HEK293 (cell line): ENCODE results near the gene DHX57.

Experiments used
- CTCF ChIA-PET: fragments of 350-600 bp; formaldehyde crosslinking; extraction: SDS; loops from one replicate; lab custom pipeline; 2021; ENCODE audit warnings: antibody characterized with exemption; lab: Yijun Ruan, JAX
- POLR2A ChIA-PET: fragments of 300-600 bp; formaldehyde crosslinking; extraction: SDS; loops from one replicate; lab custom pipeline; 2020; ENCODE audit warnings: antibody characterized with exemption, inconsistent platforms; lab: Yijun Ruan, JAX
- H3K27ac ChIP-seq: fragments of 200-500 bp; sonication (Bioruptor generic); 2 replicates; pipeline ENCODE4 v1.5.1; 2014; ENCODE audit warnings: low read depth, low read length, control low read depth, inconsistent platforms; ENCODE audit errors: extremely low read depth
- H3K36me3 ChIP-seq, 2 experiments: fragments of 200-500 bp in 1 of 2; sonication (Bioruptor generic) in 1 of 2; 1 replicate in 1 of 2; 2 replicates in 1 of 2; pipeline ENCODE4 v1.5.1; 2014 to 2017; ENCODE audit warnings: inconsistent platforms in 2 of 2, low read length in 2 of 2; ENCODE audit not compliant: control insufficient read depth in 2 of 2, insufficient read depth in 1 of 2
- H3K4me1 ChIP-seq: fragments of 200-500 bp; sonication (Bioruptor generic); 2 replicates; pipeline ENCODE4 v1.5.1; 2014; ENCODE audit warnings: mild to moderate bottlenecking, low read length, inconsistent platforms; ENCODE audit not compliant: control insufficient read depth, insufficient read depth
- H3K4me3 ChIP-seq: 2 replicates; pipeline ENCODE4 v1.5.1; 2011; ENCODE audit warnings: low read depth, mild to moderate bottlenecking, control low read depth, low read length, moderate library complexity
- H3K9me3 ChIP-seq: fragments of 200-500 bp; sonication (Bioruptor generic); 2 replicates; pipeline ENCODE4 v1.5.1; 2014; ENCODE audit warnings: low read depth, low read length, inconsistent platforms; ENCODE audit not compliant: control insufficient read depth, insufficient read depth
- BCL11A ChIP-seq: fragments of 450-650 bp; formaldehyde crosslinking; IDR thresholded peaks from 2 replicates; pipeline ENCODE4 v1.5.1; 2016; ENCODE audit warnings: low read depth, missing biosample characterization, missing genetic modification characterization
- GLIS2 ChIP-seq: fragments of 450-650 bp; formaldehyde crosslinking; IDR thresholded peaks from 2 replicates; pipeline ENCODE4 v1.5.1; 2016; ENCODE audit warnings: missing biosample characterization, missing genetic modification characterization
- HOXA7 ChIP-seq: sonication (generic); formaldehyde crosslinking; IDR thresholded peaks from 2 replicates; pipeline ENCODE4 v1.8.1; 2022; ENCODE audit warnings: missing genetic modification reagents, borderline replicate concordance
- KLF1 ChIP-seq: fragments of 450-650 bp; formaldehyde crosslinking; IDR thresholded peaks from 2 replicates; pipeline ENCODE4 v1.5.1; 2016; ENCODE audit warnings: missing biosample characterization, missing genetic modification characterization
- TSHZ1 ChIP-seq: fragments of 450-650 bp; formaldehyde crosslinking; IDR thresholded peaks from 2 replicates; pipeline ENCODE4 v1.5.1; 2016; ENCODE audit warnings: missing biosample characterization, missing genetic modification characterization, borderline replicate concordance
- ZNF10 ChIP-seq: fragments of 450-650 bp; formaldehyde crosslinking; IDR thresholded peaks from 2 replicates; pipeline ENCODE4 v1.5.1; 2017; ENCODE audit warnings: missing biosample characterization, missing genetic modification characterization
- ZNF148 ChIP-seq: fragments of 450-650 bp; formaldehyde crosslinking; IDR thresholded peaks from 2 replicates; pipeline ENCODE4 v1.5.0; 2017; ENCODE audit warnings: missing biosample characterization, missing genetic modification characterization, borderline replicate concordance
- ZNF184 ChIP-seq: fragments of 450-650 bp; IDR thresholded peaks from 2 replicates; pipeline ENCODE4 v1.5.1; 2018; ENCODE audit warnings: missing biosample characterization, mild to moderate bottlenecking, missing genetic modification characterization
- ZNF202 ChIP-seq: fragments of 450-650 bp; formaldehyde crosslinking; IDR thresholded peaks from 2 replicates; pipeline ENCODE4 v1.5.1; 2016; ENCODE audit warnings: missing biosample characterization, missing genetic modification characterization, borderline replicate concordance
- ZNF37A ChIP-seq: fragments of 450-650 bp; IDR thresholded peaks from 2 replicates; pipeline ENCODE4 v1.5.1; 2018; ENCODE audit warnings: missing biosample characterization, missing genetic modification characterization
- ZNF394 ChIP-seq: fragments of 450-650 bp; formaldehyde crosslinking; IDR thresholded peaks from 2 replicates; pipeline ENCODE4 v1.5.1; 2016; ENCODE audit warnings: missing biosample characterization, missing genetic modification characterization, mild to moderate bottlenecking, moderate library complexity, borderline replicate concordance
- ZNF514 ChIP-seq: fragments of 450-650 bp; formaldehyde crosslinking; IDR thresholded peaks from 2 replicates; pipeline ENCODE4 v1.5.1; 2016; ENCODE audit warnings: missing biosample characterization, missing genetic modification characterization
- ZNF558 ChIP-seq: fragments of 450-650 bp; formaldehyde crosslinking; IDR thresholded peaks from 2 replicates; pipeline ENCODE4 v1.5.1; 2016; ENCODE audit warnings: missing biosample characterization, missing genetic modification characterization
- ZNF571 ChIP-seq: fragments of 450-650 bp; formaldehyde crosslinking; IDR thresholded peaks from 2 replicates; pipeline ENCODE4 v1.5.0; 2017; ENCODE audit warnings: missing biosample characterization, missing genetic modification characterization
- ZNF626 ChIP-seq: fragments of 450-650 bp; sonication (Bioruptor Pico); formaldehyde crosslinking; IDR thresholded peaks from 2 replicates; pipeline ENCODE4 v1.5.1; 2018; ENCODE audit warnings: missing biosample characterization, missing genetic modification characterization, inconsistent platforms
- ZNF629 ChIP-seq: fragments of 450-650 bp; formaldehyde crosslinking; IDR thresholded peaks from 2 replicates; pipeline ENCODE4 v1.5.1; 2017; ENCODE audit warnings: missing biosample characterization, missing genetic modification characterization
- ZNF677 ChIP-seq: fragments of 450-650 bp; IDR thresholded peaks from 2 replicates; pipeline ENCODE4 v1.5.0; 2018; ENCODE audit warnings: missing biosample characterization, mild to moderate bottlenecking, missing genetic modification characterization, moderate library complexity
- ZXDB ChIP-seq: fragments of 450-650 bp; formaldehyde crosslinking; IDR thresholded peaks from 2 replicates; pipeline ENCODE4 v1.5.1; 2016; ENCODE audit warnings: missing biosample characterization, missing genetic modification characterization
- TF ChIP-seq, protein P1 (sequence below): fragments of 450-650 bp; formaldehyde crosslinking; IDR thresholded peaks from 2 replicates; pipeline ENCODE4 v1.5.1; 2016; ENCODE audit warnings: missing biosample characterization, missing genetic modification characterization
- TF ChIP-seq, protein P2 (sequence below): fragments of 450-650 bp; formaldehyde crosslinking; IDR thresholded peaks from 2 replicates; pipeline ENCODE4 v1.5.1; 2016; ENCODE audit warnings: missing biosample characterization, missing genetic modification characterization
- TF ChIP-seq, protein P3 (sequence below): fragments of 450-650 bp; formaldehyde crosslinking; IDR thresholded peaks from 2 replicates; pipeline ENCODE4 v1.5.1; 2016; ENCODE audit warnings: missing biosample characterization, missing genetic modification characterization, low read depth

The DHX57 gene

DNA sequence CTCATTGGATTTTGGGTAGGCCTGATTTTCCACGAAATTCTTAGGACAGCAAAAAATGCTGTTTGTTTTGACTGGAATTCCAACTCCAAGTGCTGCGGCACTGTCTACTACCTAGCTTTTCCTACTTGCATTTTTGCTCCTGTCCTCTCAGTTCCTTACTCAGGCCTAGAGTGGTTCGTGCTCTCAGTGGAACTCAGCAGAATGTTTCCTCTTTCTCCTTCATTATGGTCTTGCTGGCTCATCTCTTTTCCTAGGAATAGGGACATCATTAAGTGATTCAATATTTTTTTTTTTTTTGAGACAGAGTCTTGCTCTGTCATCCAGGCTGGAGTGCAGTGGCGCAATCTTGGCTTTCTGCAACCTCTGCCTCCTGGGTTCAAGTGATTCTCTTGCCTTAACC, 59.8 kb downstream of the DHX57 start:
- Histone ChIP-seq H3K9me3 (no peaks in the 10 kb centered on the region), H3K27ac (no peak overlapping the region), H3K4me1 (no peaks in the 10 kb centered on the region), H3K36me3 (peaks cover 46 to 71% of the 10 kb centered on the region in 2 experiments), H3K4me3 (no peak overlapping the region)
- TF ChIP-seq ZNF514 (tag by site-specific recombination) (no peak), ZNF394 (tag by site-specific recombination) (no peak), ZNF37A (tag by site-specific recombination) (no peak), ZNF202 (tag by site-specific recombination) (no peak), ZNF677 (no peak), BCL11A (tag by site-specific recombination) (no peak), KLF1 (tag by site-specific recombination) (no peak), ZNF629 (tag by site-specific recombination) (no peak), ZNF571 (tag by site-specific recombination) (no peak), ZNF626 (tag by site-specific recombination) (no peak), ZNF148 (no peak)
- TF ChIP-seq, protein P1, sequence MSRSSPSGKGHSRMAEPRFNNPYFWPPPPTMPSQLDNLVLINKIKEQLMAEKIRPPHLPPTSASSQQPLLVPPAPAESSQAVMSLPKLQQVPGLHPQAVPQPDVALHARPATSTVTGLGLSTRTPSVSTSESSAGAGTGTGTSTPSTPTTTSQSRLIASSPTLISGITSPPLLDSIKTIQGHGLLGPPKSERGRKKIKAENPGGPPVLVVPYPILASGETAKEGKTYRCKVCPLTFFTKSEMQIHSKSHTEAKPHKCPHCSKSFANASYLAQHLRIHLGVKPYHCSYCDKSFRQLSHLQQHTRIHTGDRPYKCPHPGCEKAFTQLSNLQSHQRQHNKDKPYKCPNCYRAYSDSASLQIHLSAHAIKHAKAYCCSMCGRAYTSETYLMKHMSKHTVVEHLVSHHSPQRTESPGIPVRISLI (tag by site-specific recombination): no peak
- ChIA-PET POLR2A (interaction anchor here (0.6 kb wide), 1 partner anchor 65 kb away, joined by 3 read pairs; the partner anchor contains the start of gene SRSF7), CTCF (interaction anchor here (0.7 to 1.7 kb wide), 3 partner anchors 10 to 191 kb away, joined by 3 to 6 read pairs (median 3); no protein-coding TSS in a partner anchor)

- Histone ChIP-seq H3K27ac (no peak overlapping the region), H3K4me1 (no peaks in the 10 kb centered on the region), H3K4me3 (no peak overlapping the region), H3K9me3 (no peaks in the 10 kb centered on the region), H3K36me3 (peaks cover 26 to 51% of the 10 kb centered on the region in 2 experiments)
- ChIA-PET CTCF (no interaction called here), POLR2A (no interaction called here)
- no peak for TF ChIP-seq GLIS2 (tag by site-specific recombination)
- no peak for TF ChIP-seq HOXA7 (CRISPR knock-in tag)
- TF ChIP-seq, protein P2, sequence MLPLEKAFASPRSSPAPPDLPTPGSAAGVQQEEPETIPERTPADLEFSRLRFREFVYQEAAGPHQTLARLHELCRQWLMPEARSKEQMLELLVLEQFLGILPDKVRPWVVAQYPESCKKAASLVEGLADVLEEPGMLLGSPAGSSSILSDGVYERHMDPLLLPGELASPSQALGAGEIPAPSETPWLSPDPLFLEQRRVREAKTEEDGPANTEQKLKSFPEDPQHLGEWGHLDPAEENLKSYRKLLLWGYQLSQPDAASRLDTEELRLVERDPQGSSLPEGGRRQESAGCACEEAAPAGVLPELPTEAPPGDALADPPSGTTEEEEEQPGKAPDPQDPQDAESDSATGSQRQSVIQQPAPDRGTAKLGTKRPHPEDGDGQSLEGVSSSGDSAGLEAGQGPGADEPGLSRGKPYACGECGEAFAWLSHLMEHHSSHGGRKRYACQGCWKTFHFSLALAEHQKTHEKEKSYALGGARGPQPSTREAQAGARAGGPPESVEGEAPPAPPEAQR: no peak
- no peak for TF ChIP-seq TSHZ1
- no peak for TF ChIP-seq ZNF10
- no peak for TF ChIP-seq ZXDB (tag by site-specific recombination)
- TF ChIP-seq, protein P3, sequence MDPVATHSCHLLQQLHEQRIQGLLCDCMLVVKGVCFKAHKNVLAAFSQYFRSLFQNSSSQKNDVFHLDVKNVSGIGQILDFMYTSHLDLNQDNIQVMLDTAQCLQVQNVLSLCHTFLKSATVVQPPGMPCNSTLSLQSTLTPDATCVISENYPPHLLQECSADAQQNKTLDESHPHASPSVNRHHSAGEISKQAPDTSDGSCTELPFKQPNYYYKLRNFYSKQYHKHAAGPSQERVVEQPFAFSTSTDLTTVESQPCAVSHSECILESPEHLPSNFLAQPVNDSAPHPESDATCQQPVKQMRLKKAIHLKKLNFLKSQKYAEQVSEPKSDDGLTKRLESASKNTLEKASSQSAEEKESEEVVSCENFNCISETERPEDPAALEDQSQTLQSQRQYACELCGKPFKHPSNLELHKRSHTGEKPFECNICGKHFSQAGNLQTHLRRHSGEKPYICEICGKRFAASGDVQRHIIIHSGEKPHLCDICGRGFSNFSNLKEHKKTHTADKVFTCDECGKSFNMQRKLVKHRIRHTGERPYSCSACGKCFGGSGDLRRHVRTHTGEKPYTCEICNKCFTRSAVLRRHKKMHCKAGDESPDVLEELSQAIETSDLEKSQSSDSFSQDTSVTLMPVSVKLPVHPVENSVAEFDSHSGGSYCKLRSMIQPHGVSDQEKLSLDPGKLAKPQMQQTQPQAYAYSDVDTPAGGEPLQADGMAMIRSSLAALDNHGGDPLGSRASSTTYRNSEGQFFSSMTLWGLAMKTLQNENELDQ (tag by site-specific recombination): no peak
- no peak for TF ChIP-seq ZNF202 (tag by site-specific recombination)
- no peak for TF ChIP-seq ZNF571 (tag by site-specific recombination)
- TF ChIP-seq ZNF184 (tag by site-specific recombination): no peak
- no peak for TF ChIP-seq ZNF558 (tag by site-specific recombination)
These were observed 65.2 kb downstream of the DHX57 start for GRCh38 chr2:38810488-38810887.
